ENCODE data around the gene VWA3B. TPM values are rescaled to one million over a fixed set of nuclear protein-coding genes. Genes with fewer than 3 reads are reported as not detected.

The VWA3B gene
- total RNA-seq, 2 experiments from 2014 or later, result not detected

- H3K79me2 ChIP-seq (ENCODE audit: insufficient read depth, low read depth, low read length), result no peaks in the 10 kb centered on the region
- no peak overlapping the region for H3K4me3 ChIP-seq (ENCODE audit: low read depth, low read length, poor library complexity, severe bottlenecking)
- H3K27ac ChIP-seq (ENCODE audit: low read depth, low read length, poor library complexity, severe bottlenecking), result no peak overlapping the region
- ChIA-PET POLR2A (interaction anchor here (0.7 kb wide), 1 partner anchor 16 kb away, joined by 4 read pairs; no protein-coding TSS in a partner anchor), CTCF (ENCODE audit: unreplicated experiment) (no interaction called here)
- no peaks in the 10 kb centered on the region for H3K36me3 ChIP-seq (ENCODE audit: insufficient read depth, low read length)
- no peaks in the 10 kb centered on the region for H4K20me1 ChIP-seq (ENCODE audit: insufficient read depth, low read length)
- TF ChIP-seq CTCF (conservative IDR thresholded peaks at IDR 0.05; ENCODE audit: low read length) (no peak), EZH2phosphoT487 (IDR thresholded peaks at IDR 0.05; ENCODE audit: borderline replicate concordance, low read depth, low read length) (no peak)
- intact Hi-C loops (cut with micrococcal nuclease; ENCODE audit: unreplicated experiment), result no loop called here
- no peaks in the 10 kb centered on the region for H3K4me1 ChIP-seq (ENCODE audit: insufficient read depth, low read length, poor library complexity, severe bottlenecking)
- H3K9me3 ChIP-seq (ENCODE audit: low read length), result peaks cover 7% of the 10 kb centered on the region; the same call in 1 of the 2 replicates
- no peak overlapping the region for H3K4me2 ChIP-seq (ENCODE audit: low read length)
- DNase-seq (ENCODE audit: low spot score), result no peak
- H2AFZ ChIP-seq (ENCODE audit: low read length), result no peak overlapping the region
- BruUV-seq (replicated peaks), result no TSS peak
- no peaks in the 10 kb centered on the region for H3K9me2 ChIP-seq (ENCODE audit: insufficient read depth, low read length)
Measured at GRCh38 chr2:98334439-98335078, 247.6 kb downstream of the VWA3B start.

GRCh38 chr2:98335271-98335670 is 248.3 kb downstream of the VWA3B start:
- POLR2A ChIA-PET, result no interaction called here

More at GRCh38 chr2:98335271-98335670, 248.3 kb downstream of the VWA3B start:
- TF ChIP-seq EZH2phosphoT487 (IDR thresholded peaks at IDR 0.05; ENCODE audit: borderline replicate concordance, low read depth, low read length) (no peak), CTCF (conservative IDR thresholded peaks at IDR 0.05; ENCODE audit: low read length) (no peak)
- Histone ChIP-seq H2AFZ (ENCODE audit: low read length) (no peak overlapping the region), H3K4me2 (ENCODE audit: low read length) (no peak overlapping the region), H3K36me3 (ENCODE audit: insufficient read depth, low read length) (no peaks in the 10 kb centered on the region), H3K9me3 (ENCODE audit: low read length) (peaks cover 7% of the 10 kb centered on the region; the same call in 1 of the 2 replicates), H3K4me3 (ENCODE audit: low read depth, low read length, poor library complexity, severe bottlenecking) (no peak overlapping the region), H3K4me1 (ENCODE audit: insufficient read depth, low read length, poor library complexity, severe bottlenecking) (no peaks in the 10 kb centered on the region), H3K9me2 (ENCODE audit: insufficient read depth, low read length) (no peaks in the 10 kb centered on the region), H4K20me1 (ENCODE audit: insufficient read depth, low read length) (no peaks in the 10 kb centered on the region), H3K79me2 (ENCODE audit: insufficient read depth, low read depth, low read length) (no peaks in the 10 kb centered on the region), H3K27ac (ENCODE audit: low read depth, low read length, poor library complexity, severe bottlenecking) (no peak overlapping the region)
- intact Hi-C loops (cut with micrococcal nuclease; ENCODE audit: unreplicated experiment), result no loop called here
- DNase-seq (ENCODE audit: low spot score), result no peak
- no TSS peak for BruUV-seq (replicated peaks)
- CTCF ChIA-PET (ENCODE audit: unreplicated experiment), result no interaction called here
